Measurements from ENCODE around the gene ATP9B.

DNA sequence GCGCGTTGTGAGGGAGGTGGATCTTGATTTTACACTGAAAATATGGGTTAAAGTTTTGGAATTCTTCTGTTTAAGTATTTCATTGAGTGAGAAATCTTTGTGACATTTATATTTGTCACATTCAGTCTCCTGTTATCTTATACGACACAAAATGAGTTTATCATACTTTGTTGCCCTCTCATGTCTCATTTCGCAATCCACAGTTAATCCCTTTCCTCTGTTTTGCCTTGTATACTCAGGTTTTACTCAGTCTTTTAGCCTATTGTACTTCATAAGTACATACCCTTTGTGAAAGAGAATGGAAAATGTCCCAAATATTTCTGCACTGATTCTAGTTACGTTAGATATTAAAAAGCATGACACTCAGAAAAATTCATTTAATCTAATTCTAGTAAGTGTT is 142.7 kb downstream of the ATP9B start:
- TF ChIP-seq, protein P1, sequence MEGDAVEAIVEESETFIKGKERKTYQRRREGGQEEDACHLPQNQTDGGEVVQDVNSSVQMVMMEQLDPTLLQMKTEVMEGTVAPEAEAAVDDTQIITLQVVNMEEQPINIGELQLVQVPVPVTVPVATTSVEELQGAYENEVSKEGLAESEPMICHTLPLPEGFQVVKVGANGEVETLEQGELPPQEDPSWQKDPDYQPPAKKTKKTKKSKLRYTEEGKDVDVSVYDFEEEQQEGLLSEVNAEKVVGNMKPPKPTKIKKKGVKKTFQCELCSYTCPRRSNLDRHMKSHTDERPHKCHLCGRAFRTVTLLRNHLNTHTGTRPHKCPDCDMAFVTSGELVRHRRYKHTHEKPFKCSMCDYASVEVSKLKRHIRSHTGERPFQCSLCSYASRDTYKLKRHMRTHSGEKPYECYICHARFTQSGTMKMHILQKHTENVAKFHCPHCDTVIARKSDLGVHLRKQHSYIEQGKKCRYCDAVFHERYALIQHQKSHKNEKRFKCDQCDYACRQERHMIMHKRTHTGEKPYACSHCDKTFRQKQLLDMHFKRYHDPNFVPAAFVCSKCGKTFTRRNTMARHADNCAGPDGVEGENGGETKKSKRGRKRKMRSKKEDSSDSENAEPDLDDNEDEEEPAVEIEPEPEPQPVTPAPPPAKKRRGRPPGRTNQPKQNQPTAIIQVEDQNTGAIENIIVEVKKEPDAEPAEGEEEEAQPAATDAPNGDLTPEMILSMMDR (IDR thresholded peaks at IDR 0.05) = no peak
- TF ChIP-seq POLR2A (IDR thresholded peaks at IDR 0.05) = no peak

Measured in vagina (tissue), 2 donors.